HepG2 (cell line): Measurements from ENCODE around the gene AK6. TPM values are rescaled to one million over a fixed set of nuclear protein-coding genes. Genes with fewer than 3 reads are reported as not detected.
A peak's percentile ranks its signal among the peaks of the same experiment; 100 is the strongest.

ENCODE experiments used
- ATAC-seq: fragments of 200-7000 bp; cut with Tn5 transposase; 3 replicates; pipeline ENCODE4 v1.9.1; 2020; ENCODE audit warnings: mild to moderate bottlenecking, moderate library complexity
- BruUV-seq: library from RNA; stranded (reverse); fragments of 400-500 nt; replicated peaks from 2 replicates; lab custom pipeline; 2021; lab: Mats Ljungman, UMichigan
- CTCF ChIA-PET: fragments of 300-600 bp; formaldehyde crosslinking; extraction: SDS; loops from one replicate; lab custom pipeline; 2021; ENCODE audit warnings: low total read pairs, inconsistent platforms, low intra/inter-chr PET ratio; lab: Yijun Ruan, JAX
- POLR2A ChIA-PET: fragments of 350-600 bp; sonication (Branson Sonifier 250); formaldehyde crosslinking; loops from one replicate; lab custom pipeline; 2020; ENCODE audit warnings: antibody characterized with exemption, inconsistent platforms; lab: Yijun Ruan, JAX
- DNase-seq: peaks from one replicate; pipeline ENCODE4 v3.0.0-alpha.2; 2015; ENCODE audit warnings: low spot score
- FAIRE-seq: peaks from 3 replicates; lab custom pipeline; 2011; peaks lifted over from hg19 to GRCh38; lab: Jason Lieb, UNC
- H2AFZ ChIP-seq: one replicate; pipeline ENCODE4 v1.6.1; 2011; ENCODE audit warnings: low read length, inconsistent platforms
- H3K27ac ChIP-seq: fragments of 300-600 bp; 3 replicates; pipeline ENCODE4 v1.8.0; 2011; ENCODE audit warnings: mixed run types, mild to moderate bottlenecking, mixed read lengths, low read length, inconsistent platforms; ENCODE audit not compliant: insufficient read depth; ENCODE audit errors: extremely low read length
- H3K27me3 ChIP-seq, 2 experiments: fragments of 200-600 bp in 1 of 2; 2 replicates in 1 of 2; 3 replicates in 1 of 2; pipeline versions ENCODE4 v1.6.0 to v1.8.0; 2011; ENCODE audit warnings: low read length in 2 of 2, mild to moderate bottlenecking in 2 of 2, moderate library complexity in 2 of 2, inconsistent platforms in 1 of 2; ENCODE audit not compliant: insufficient read depth in 2 of 2, control insufficient read depth in 1 of 2
- H3K36me3 ChIP-seq, 2 experiments: fragments of 200-600 bp in 1 of 2; replicated peaks in 1 of 2; 2 replicates in 1 of 2; 3 replicates in 1 of 2; pipeline versions ENCODE4 v1.5.1 to v1.8.0; 2011; ENCODE audit warnings: low read length in 2 of 2, inconsistent platforms in 1 of 2; ENCODE audit not compliant: insufficient read depth in 2 of 2, control insufficient read depth in 1 of 2
- H3K4me1 ChIP-seq: 2 replicates; pipeline ENCODE4 v1.5.1; 2012; ENCODE audit warnings: low read length, inconsistent platforms; ENCODE audit not compliant: insufficient read depth
- H3K4me2 ChIP-seq: 2 replicates; pipeline ENCODE4 v1.6.0; 2011; ENCODE audit warnings: low read depth, low read length, inconsistent platforms
- H3K4me3 ChIP-seq, 3 experiments: fragments of 200-600 bp in 1 of 3; sonication (generic), shearing (Covaris generic) in 1 of 3; replicated peaks in 1 of 3; 2 replicates each; pipeline ENCODE4 v1.5.1; 2011 to 2016; ENCODE audit warnings: low read length in 3 of 3, inconsistent platforms in 2 of 3, low read depth in 2 of 3, mild to moderate bottlenecking in 2 of 3, control low read depth in 1 of 3, mixed read lengths in 1 of 3; ENCODE audit not compliant: insufficient read depth in 1 of 3
- H3K79me2 ChIP-seq: one replicate; pipeline ENCODE4 v1.6.1; 2011; ENCODE audit warnings: low read length, inconsistent platforms; ENCODE audit not compliant: insufficient read depth
- H3K9ac ChIP-seq: 2 replicates; pipeline ENCODE4 v1.6.0; 2011; ENCODE audit warnings: mild to moderate bottlenecking, low read depth, low read length, inconsistent platforms; ENCODE audit not compliant: insufficient read depth
- H3K9me3 ChIP-seq: 2 replicates; pipeline ENCODE4 v1.5.1; 2012; ENCODE audit warnings: mild to moderate bottlenecking, low read length
- H4K20me1 ChIP-seq: 2 replicates; pipeline ENCODE4 v1.6.0; 2011; ENCODE audit warnings: inconsistent platforms, mild to moderate bottlenecking, low read length, moderate library complexity; ENCODE audit not compliant: insufficient read depth
- CBX2 ChIP-seq, 2 experiments: fragments of 200-600 bp in 1 of 2; sonication (generic); formaldehyde crosslinking in 1 of 2; IDR thresholded peaks; 2 replicates each; pipeline versions ENCODE4 v1.7.0 to v1.8.1; 2018 to 2022; ENCODE audit warnings: low read depth in 2 of 2, low read length in 1 of 2, mild to moderate bottlenecking in 1 of 2, missing genetic modification reagents in 1 of 2
- CEBPZ ChIP-seq: IDR thresholded peaks from 2 replicates; pipeline ENCODE4 v1.6.1; 2012; ENCODE audit warnings: low read length, improper control_type of control experiment
- EEA1 ChIP-seq: sonication (generic); formaldehyde crosslinking; IDR thresholded peaks from 2 replicates; pipeline ENCODE4 v1.5.1; 2020; ENCODE audit warnings: mild to moderate bottlenecking, missing genetic modification reagents, borderline replicate concordance
- HNF1B ChIP-seq: sonication (generic); formaldehyde crosslinking; IDR thresholded peaks from 2 replicates; pipeline ENCODE4 v1.5.1; 2020; ENCODE audit warnings: mild to moderate bottlenecking, moderate library complexity, missing genetic modification reagents
- PATZ1 ChIP-seq: sonication (generic); formaldehyde crosslinking; IDR thresholded peaks from 2 replicates; pipeline ENCODE4 v1.4.0; 2020; ENCODE audit warnings: missing genetic modification reagents
- RXRA ChIP-seq: sonication (generic); formaldehyde crosslinking; IDR thresholded peaks from 2 replicates; pipeline ENCODE4 v1.5.1; 2020; ENCODE audit warnings: missing genetic modification reagents
- ZNF558 ChIP-seq: sonication (generic); formaldehyde crosslinking; IDR thresholded peaks from 2 replicates; pipeline ENCODE4 v1.9.0; 2022; ENCODE audit warnings: mild to moderate bottlenecking, missing genetic modification reagents, borderline replicate concordance
- ZNF660 ChIP-seq: sonication (generic); formaldehyde crosslinking; IDR thresholded peaks from 2 replicates; pipeline ENCODE4 v1.5.1; 2020; ENCODE audit warnings: mild to moderate bottlenecking, low read depth, missing genetic modification reagents, borderline replicate concordance
- ZNF737 ChIP-seq: sonication (generic); formaldehyde crosslinking; IDR thresholded peaks from 2 replicates; pipeline ENCODE4 v1.5.0; 2020; ENCODE audit warnings: missing genetic modification reagents, mild to moderate bottlenecking, borderline replicate concordance
- ZNF740 ChIP-seq: sonication (generic); formaldehyde crosslinking; IDR thresholded peaks from 2 replicates; pipeline ENCODE4 v1.4.0; 2020; ENCODE audit warnings: missing genetic modification reagents
- ZNF792 ChIP-seq: IDR thresholded peaks from 2 replicates; pipeline ENCODE4 v1.6.1; 2016
- ZUFSP ChIP-seq: sonication (generic); formaldehyde crosslinking; IDR thresholded peaks from 2 replicates; pipeline ENCODE4 v1.9.0; 2021; ENCODE audit warnings: missing genetic modification reagents, mild to moderate bottlenecking, borderline replicate concordance
- WGBS: methylation state at CpG from one replicate; pipeline ENCODE4 v1.1.6; 2017; ENCODE audit warnings: low lambda C conversion rate; 5-methylcytosine and 5-hydroxymethylcytosine counted together
- in situ Hi-C: cut with HindIII; loops from 2 replicates; pipeline ENCODE4 v1.10.0; 2017; ENCODE audit warnings: low pct_unique_long_range_greater_than_20kb; ENCODE audit not compliant: extremely low pct_ligation_motif_present
- intact Hi-C: fragments of 100-400 bp; cut with micrococcal nuclease; formaldehyde crosslinking; loops from one replicate; pipeline ENCODE4 v1.10.0; 2022; ENCODE audit not compliant: unreplicated experiment
- polyA plus RNA-seq, 8 experiments: library from polyadenylated mRNA; depleted of rRNA in 3 of 8; stranded (reverse) in 7 of 8; unstranded in 1 of 8; fragments of >200 nt; fragmentation: Illumina TruSeq in 4 of 8; extraction: Trizol in 4 of 8; gene quantifications; 2 replicates each; pipeline versions ENCODE4 v1.2.1 to v1.2.3, GENCODE V29; 2011 to 2016; ENCODE audit warnings: low read depth in 4 of 8, missing spikeins in 1 of 8, mixed read lengths in 1 of 8; ENCODE audit not compliant: insufficient read depth in 1 of 8
- total RNA-seq, 5 experiments: library from RNA; depleted of rRNA; stranded (reverse); fragments of >200 nt; fragmentation: Illumina TruSeq; extraction: Trizol; gene quantifications; 2 replicates each; pipeline ENCODE4 v1.2.3, GENCODE V29; 2016; ENCODE audit warnings: low read depth in 1 of 5

AK6 gene
- total and polyA plus RNA-seq, 2 of the 13 experiments (the other 11 are each of a cell fraction or from before 2014, with no cell fraction given): 31.1 to 77.2 TPM

- H3K79me2 ChIP-seq: peaks cover 78% of the 10 kb centered on the region
- peak; percentile 57 for DNase-seq
- H3K4me2 ChIP-seq: peak overlapping the region; percentile 81
- H2AFZ ChIP-seq: no peak overlapping the region
- intact Hi-C loops: loop anchor here (1.0 kb wide), 1 partner anchor 275 kb away; no protein-coding TSS in a partner anchor
- BruUV-seq: TSS peak; percentile 78
- H3K27ac ChIP-seq: peak overlapping the region; percentile 100
- POLR2A ChIA-PET: interaction anchor here (1.1 to 1.2 kb wide), 2 partner anchors 84 to 149 kb away, joined by 3 to 5 read pairs; no protein-coding TSS in a partner anchor
- peaks cover 1 to 23% of the 10 kb centered on the region in 2 experiments; a peak in 2 of 5 replicates for H3K36me3 ChIP-seq
- CTCF ChIA-PET: no interaction called here
- peak overlapping the region; percentile 95 for H3K9ac ChIP-seq
- no peaks in the 10 kb centered on the region; a peak in 1 of 5 replicates for H3K27me3 ChIP-seq
- WGBS: 1% methylated on average over 24 of the region's 39 CpGs
- peaks cover 12% of the 10 kb centered on the region for H4K20me1 ChIP-seq
- peak overlapping the region; percentile 88 to 99 (median 93) for H3K4me3 ChIP-seq
- peak; percentile 24 for ATAC-seq
- H3K9me3 ChIP-seq: no peaks in the 10 kb centered on the region
- H3K4me1 ChIP-seq: peaks cover 41% of the 10 kb centered on the region
- in situ Hi-C loops: no loop called here
- no peak for FAIRE-seq
- TF ChIP-seq CEBPZ (no peak), PATZ1 (CRISPR knock-in tag) (peak; percentile 88), ZNF792 (no peak), ZNF660 (CRISPR knock-in tag) (no peak), ZUFSP (CRISPR knock-in tag) (no peak), HNF1B (CRISPR knock-in tag) (no peak), CBX2 (IDR thresholded peaks at IDR 0.05; ENCODE audit: low read depth, low read length) (no peak), CBX2 (CRISPR knock-in tag; IDR thresholded peaks at IDR 0.05; ENCODE audit: low read depth) (no peak), ZNF558 (CRISPR knock-in tag) (no peak), ZNF740 (CRISPR knock-in tag) (peak; percentile 85), EEA1 (CRISPR knock-in tag) (no peak), RXRA (CRISPR knock-in tag) (no peak), ZNF737 (CRISPR knock-in tag) (no peak)
These were observed 621 bp downstream of the AK6 start for GRCh38 chr5:69368458-69369339.
